ENCODE measurements around the gene DNMBP. TPM values are rescaled to one million over a fixed set of nuclear protein-coding genes. Genes with fewer than 3 reads are reported as not detected.

The DNMBP gene
- total and polyA plus RNA-seq, 2 of the 8 experiments (the other 6 are each of a cell fraction or from before 2014, with no cell fraction given) = 19.1 to 26.4 TPM

GRCh38 chr10:99852481-99853213 is 157.1 kb downstream of the DNMBP start (continued):
- TF ChIP-seq CEBPB (IDR thresholded peaks at IDR 0.05; ENCODE audit: low read depth, low read length) = no peak

Measured in H1 (cell line).